GM12892 (cell line): ENCODE measurements around the gene ASIC2.

Experiments
- POLR2A ChIP-seq: IDR thresholded peaks from 2 replicates; pipeline ENCODE4 v1.6.1; 2011; ENCODE audit warnings: low read depth, low read length, control low read depth
- TAF1 ChIP-seq: IDR thresholded peaks from 2 replicates; pipeline ENCODE4 v1.6.1; 2011; ENCODE audit warnings: low read depth, mild to moderate bottlenecking, control low read depth, low read length, borderline replicate concordance

DNA sequence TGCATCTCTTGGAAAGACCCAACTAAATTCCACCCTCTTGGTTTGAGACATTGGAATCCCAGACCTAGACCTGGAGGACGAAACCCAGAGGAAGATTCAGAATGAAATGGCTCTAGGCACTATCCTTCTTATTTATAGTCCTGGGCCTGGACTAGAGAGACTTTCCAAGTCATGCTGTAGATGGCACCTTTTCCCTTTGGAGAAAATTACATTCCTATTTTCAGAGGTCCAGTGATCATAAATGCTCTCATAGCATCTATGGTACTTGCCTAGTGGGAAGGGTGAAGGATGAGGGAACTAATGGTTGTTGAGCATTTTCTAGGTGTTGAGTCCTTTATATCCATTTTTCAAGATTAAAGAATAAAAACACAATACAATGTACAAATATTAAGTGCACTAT lies 264.3 kb downstream of the ASIC2 start:
- TF ChIP-seq POLR2A (no peak), TAF1 (no peak)
